Pancreas (tissue), 10 donors: Measurements from ENCODE around the gene GRIA4. TPM values are rescaled to one million over a fixed set of nuclear protein-coding genes. Genes with fewer than 3 reads are reported as not detected.

Experiments
- ATAC-seq, 4 donors: fragments of 200-7000 bp; cut with Tn5 transposase; one replicate each; pipeline versions ENCODE4 v1.8.0 to v1.9.1; 2020; ENCODE audit warnings: mild to moderate bottlenecking in 4 of 4, moderate library complexity in 4 of 4
- DNase-seq, 6 donors: peaks; one replicate each; pipeline ENCODE4 v3.0.0-alpha.2; 2020
- FAIRE-seq: peaks from 2 replicates; lab custom pipeline; 2012; peaks lifted over from hg19 to GRCh38; lab: Jason Lieb, UNC
- H3K27ac ChIP-seq, 4 donors: fragments of 200-600 bp; sonication (generic); 1 replicate in 3 of 4; 2 replicates in 1 of 4; pipeline versions ENCODE4 v1.5.0 to v1.8.0; 2020
- H3K27me3 ChIP-seq, 4 donors: fragments of 200-600 bp; one replicate each; pipeline ENCODE4 v1.8.0; 2021
- H3K36me3 ChIP-seq, 3 donors: fragments of 200-600 bp; sonication (generic) in 1 of 3; one replicate each; pipeline versions ENCODE4 v1.5.0 to v1.8.0; 2020 to 2021
- H3K4me1 ChIP-seq, 3 donors: fragments of 200-600 bp; one replicate each; pipeline ENCODE4 v1.8.0; 2021
- H3K4me3 ChIP-seq, 4 donors: fragments of 200-600 bp; sonication (generic) in 2 of 4; one replicate each; pipeline versions ENCODE4 v1.5.0 to v1.8.0; 2020 to 2021
- H3K9me3 ChIP-seq, 4 donors: fragments of 200-600 bp; one replicate each; pipeline ENCODE4 v1.8.0; 2021
- WGBS, 2 donors: extraction: QIAGEN DNeasy Blood & Tissue Kit; methylation state at CpG; one replicate each; pipeline ENCODE4 v1.1.7; 2013; 5-methylcytosine and 5-hydroxymethylcytosine counted together
- intact Hi-C, 3 donors: fragments of 100-400 bp; cut with DNase I; formaldehyde crosslinking; loops; one replicate each; pipeline versions ENCODE4 v1.11.1 to v1.14.2; 2022
- polyA plus RNA-seq, 2 donors: library from polyadenylated mRNA; stranded (reverse); fragments of 200-250 nt; gene quantifications; one replicate each; pipeline ENCODE4 v1.2.3, GENCODE V29; 2013
- total RNA-seq, 6 donors: library from RNA; stranded (reverse); fragmentation: NEBNext Ultra II Directional in 4 of 6; extraction: Animal tissue kit (Norgen Biotek cat#: 25700) in 4 of 6; gene quantifications; one replicate each; pipeline versions ENCODE4 v1.2.1 to v1.2.4, GENCODE V29; 2021 to 2023
- TF ChIP-seq, protein P1 (sequence below), 4 donors: fragments of 200-600 bp; sonication (generic) in 3 of 4; IDR thresholded peaks; one replicate each; pipeline versions ENCODE4 v1.5.0 to v1.8.0; 2021; ENCODE audit warnings: antibody characterized with exemption in 4 of 4
- donor health status: healthy with polysubstance abuse.
- donor health status: DM: no; HTN: no; CAD: no; lungs with moderate emphysema.
- donor health status: DM: no; HTN: no; CAD: no.
- donor health status: control.
- donor health status: control.
- donor health status: Bipolar disorder and iron deficiency.
- donor health status: DM: yes; HTN: yes; CAD: no.
- donor health status: DM: no; HTN: no; CAD: no.
- donor health status: DM: no; HTN: no; CAD: no.
- donor health status: DM: yes; HTN: yes; CAD: no.

Gene GRIA4
- total and polyA plus RNA-seq, 8 donors = 0.22 to 2.4 (median 1.2) TPM

DNA sequence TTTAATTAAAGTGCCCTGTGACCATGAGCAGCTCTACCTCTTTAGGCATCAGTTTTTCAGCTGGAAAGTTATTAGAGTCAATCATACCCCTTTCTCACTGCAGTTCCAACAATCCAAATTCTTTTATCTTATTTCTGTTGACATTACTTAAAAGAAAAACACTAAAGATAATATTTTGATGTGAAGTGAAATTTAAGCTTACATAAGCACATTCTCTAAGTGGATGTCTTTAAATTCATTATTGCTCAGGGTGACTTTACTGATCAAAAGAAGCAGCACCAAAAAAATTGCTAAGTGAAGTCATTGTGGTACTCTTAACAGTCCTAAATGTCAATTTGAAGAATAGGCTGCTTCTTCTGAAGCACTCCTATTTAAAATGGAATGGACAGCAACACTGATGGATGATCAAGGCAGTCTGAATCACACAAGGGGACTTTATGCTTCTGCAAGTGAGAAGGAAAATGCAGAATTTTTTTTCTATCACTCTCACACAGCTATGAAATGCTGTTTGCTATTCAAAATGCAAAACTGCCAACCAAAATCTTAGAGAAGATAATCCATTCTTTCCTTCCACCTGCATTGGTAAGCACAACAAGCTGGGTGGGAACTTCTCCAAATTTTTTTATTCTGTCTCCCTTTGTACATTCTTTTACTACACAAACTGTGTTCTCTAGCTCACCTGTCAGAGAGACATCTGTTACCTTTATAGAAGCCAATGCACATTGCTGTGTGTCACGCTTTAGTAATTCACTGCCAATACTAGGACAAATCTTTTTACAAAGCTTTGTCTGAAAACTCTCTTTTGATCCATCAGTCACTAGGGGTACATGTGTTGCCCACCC is 179.9 kb downstream of the GRIA4 start:
- FAIRE-seq = no peak
- WGBS, 2 donors = 67 to 76% methylated on average over 1 of the region's 1 CpG
- Histone ChIP-seq H3K4me3 (no peak overlapping the region), H3K9me3 (no peaks in the 10 kb centered on the region), H3K27me3 (no peaks in the 10 kb centered on the region), H3K36me3 (no peaks in the 10 kb centered on the region), H3K4me1 (no peaks in the 10 kb centered on the region), H3K27ac (no peak overlapping the region)
- ATAC-seq = no peak
- no peak for DNase-seq
- TF ChIP-seq, protein P1, sequence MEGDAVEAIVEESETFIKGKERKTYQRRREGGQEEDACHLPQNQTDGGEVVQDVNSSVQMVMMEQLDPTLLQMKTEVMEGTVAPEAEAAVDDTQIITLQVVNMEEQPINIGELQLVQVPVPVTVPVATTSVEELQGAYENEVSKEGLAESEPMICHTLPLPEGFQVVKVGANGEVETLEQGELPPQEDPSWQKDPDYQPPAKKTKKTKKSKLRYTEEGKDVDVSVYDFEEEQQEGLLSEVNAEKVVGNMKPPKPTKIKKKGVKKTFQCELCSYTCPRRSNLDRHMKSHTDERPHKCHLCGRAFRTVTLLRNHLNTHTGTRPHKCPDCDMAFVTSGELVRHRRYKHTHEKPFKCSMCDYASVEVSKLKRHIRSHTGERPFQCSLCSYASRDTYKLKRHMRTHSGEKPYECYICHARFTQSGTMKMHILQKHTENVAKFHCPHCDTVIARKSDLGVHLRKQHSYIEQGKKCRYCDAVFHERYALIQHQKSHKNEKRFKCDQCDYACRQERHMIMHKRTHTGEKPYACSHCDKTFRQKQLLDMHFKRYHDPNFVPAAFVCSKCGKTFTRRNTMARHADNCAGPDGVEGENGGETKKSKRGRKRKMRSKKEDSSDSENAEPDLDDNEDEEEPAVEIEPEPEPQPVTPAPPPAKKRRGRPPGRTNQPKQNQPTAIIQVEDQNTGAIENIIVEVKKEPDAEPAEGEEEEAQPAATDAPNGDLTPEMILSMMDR (IDR thresholded peaks at IDR 0.05) = no peak
- intact Hi-C loops = no loop called here

DNA sequence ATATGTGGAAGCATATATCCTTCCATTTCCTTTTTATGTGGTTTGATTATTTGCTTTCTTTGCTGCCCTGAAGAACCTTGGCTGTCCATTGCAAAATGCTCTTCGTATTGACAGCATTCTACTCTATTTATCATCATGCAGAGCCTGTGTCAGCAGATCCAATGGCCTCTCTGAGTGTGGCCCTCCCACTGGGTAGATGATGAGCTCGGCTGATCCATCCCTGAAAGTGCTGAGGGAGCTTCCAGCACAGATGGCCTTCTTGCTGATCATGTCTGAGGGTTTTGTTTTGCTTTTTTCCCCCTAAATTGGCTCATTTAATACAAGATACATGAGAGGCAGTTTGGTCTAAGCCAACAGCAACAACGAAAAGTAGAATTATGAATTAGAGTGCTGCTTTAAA is 181.0 kb downstream of the GRIA4 start:
- intact Hi-C loops = no loop called here
- H3K27me3 ChIP-seq = no peaks in the 10 kb centered on the region
- ATAC-seq (no peak), DNase-seq (no peak), FAIRE-seq (no peak)
- no peaks in the 10 kb centered on the region for H3K4me1 ChIP-seq
- H3K4me3 ChIP-seq = no peak overlapping the region
- 36 to 43% methylated on average over 3 of the region's 3 CpGs for WGBS, 2 donors
- H3K27ac ChIP-seq = no peak overlapping the region
- TF ChIP-seq, protein P1 (IDR thresholded peaks at IDR 0.05) = no peak
- H3K9me3 ChIP-seq = no peaks in the 10 kb centered on the region
- no peaks in the 10 kb centered on the region for H3K36me3 ChIP-seq

- no peak for FAIRE-seq
Observed at GRCh38 chr11:105793092-105793491, 183.2 kb downstream of the GRIA4 start.

GRCh38 chr11:105799263-105799662 is 189.4 kb downstream of the GRIA4 start:
- no peak for FAIRE-seq
- intact Hi-C loops = no loop called here
- Histone ChIP-seq H3K4me1 (no peaks in the 10 kb centered on the region), H3K27ac (no peak overlapping the region), H3K36me3 (no peaks in the 10 kb centered on the region), H3K9me3 (no peaks in the 10 kb centered on the region), H3K4me3 (no peak overlapping the region), H3K27me3 (no peaks in the 10 kb centered on the region)
- ATAC-seq = no peak
- WGBS, 2 donors = 61 to 71% methylated on average over 2 of the region's 2 CpGs
- TF ChIP-seq, protein P1 (IDR thresholded peaks at IDR 0.05) = no peak
- DNase-seq = no peak

More at GRCh38 chr11:105793092-105793491, 183.2 kb downstream of the GRIA4 start:
- no peaks in the 10 kb centered on the region for H3K36me3 ChIP-seq
- H3K4me3 ChIP-seq = no peak overlapping the region
- ATAC-seq (no peak), DNase-seq (no peak)
- intact Hi-C loops = no loop called here
- no peaks in the 10 kb centered on the region for H3K27me3 ChIP-seq
- H3K4me1 ChIP-seq = no peaks in the 10 kb centered on the region
- 68 to 69% methylated on average over 2 of the region's 2 CpGs for WGBS, 2 donors
- no peaks in the 10 kb centered on the region for H3K9me3 ChIP-seq
- TF ChIP-seq, protein P1 (IDR thresholded peaks at IDR 0.05) = no peak
- no peak overlapping the region for H3K27ac ChIP-seq
